KOPT-K1 (cell line): ENCODE results near the gene HIGD1B.

ENCODE experiments used
- H3K27ac ChIP-seq: fragments of 200-600 bp; sonication (generic); 2 replicates; pipeline ENCODE4 v1.5.1; 2016; ENCODE audit warnings: antibody characterized with exemption, mild to moderate bottlenecking, low read depth, low read length; ENCODE audit not compliant: poor library complexity, severe bottlenecking
- H3K36me3 ChIP-seq: fragments of 200-600 bp; sonication (generic); 2 replicates; pipeline ENCODE4 v1.5.1; 2017; ENCODE audit warnings: antibody characterized with exemption, mild to moderate bottlenecking, low read length, moderate library complexity; ENCODE audit not compliant: insufficient read depth
- H3K9me3 ChIP-seq: fragments of 200-600 bp; sonication (generic); 2 replicates; pipeline ENCODE4 v1.5.1; 2017; ENCODE audit warnings: antibody characterized with exemption, low read length, mild to moderate bottlenecking; ENCODE audit not compliant: insufficient read depth, poor library complexity, severe bottlenecking

Gene HIGD1B

GRCh38 chr17:44880062-44880461 is 32.4 kb downstream of the HIGD1B start:
- H3K9me3 ChIP-seq, result no peaks in the 10 kb centered on the region
- no peak overlapping the region for H3K27ac ChIP-seq
- peaks cover 97% of the 10 kb centered on the region for H3K36me3 ChIP-seq

- H3K9me3 ChIP-seq, result no peaks in the 10 kb centered on the region
- peaks cover 100% of the 10 kb centered on the region for H3K36me3 ChIP-seq
Measured at GRCh38 chr17:44881145-44881544, 33.5 kb downstream of the HIGD1B start.

GRCh38 chr17:44884941-44885340 is 37.3 kb downstream of the HIGD1B start:
- Histone ChIP-seq H3K36me3 (peaks cover 80% of the 10 kb centered on the region), H3K9me3 (no peaks in the 10 kb centered on the region)

More at GRCh38 chr17:44881145-44881544, 33.5 kb downstream of the HIGD1B start:
- H3K27ac ChIP-seq, result no peak overlapping the region

GRCh38 chr17:44887016-44887415 is 39.3 kb downstream of the HIGD1B start:
- H3K9me3 ChIP-seq, result no peaks in the 10 kb centered on the region
- peak overlapping the region; percentile 48 for H3K27ac ChIP-seq
- H3K36me3 ChIP-seq, result peaks cover 73% of the 10 kb centered on the region

More at GRCh38 chr17:44884941-44885340, 37.3 kb downstream of the HIGD1B start:
- H3K27ac ChIP-seq, result no peak overlapping the region

GRCh38 chr17:44887971-44888954 is 40.6 kb downstream of the HIGD1B start:
- peaks cover 73% of the 10 kb centered on the region for H3K36me3 ChIP-seq
- no peaks in the 10 kb centered on the region for H3K9me3 ChIP-seq
- H3K27ac ChIP-seq, result peak overlapping the region; percentile 48

- Histone ChIP-seq H3K9me3 (no peaks in the 10 kb centered on the region), H3K27ac (peak overlapping the region; percentile 48), H3K36me3 (peaks cover 73% of the 10 kb centered on the region)
Measured at GRCh38 chr17:44889003-44889402, 41.3 kb downstream of the HIGD1B start.

- Histone ChIP-seq H3K36me3 (peaks cover 69% of the 10 kb centered on the region), H3K9me3 (no peaks in the 10 kb centered on the region), H3K27ac (no peak overlapping the region)
Measured at GRCh38 chr17:44892250-44892649, 44.6 kb downstream of the HIGD1B start.

- Histone ChIP-seq H3K36me3 (peaks cover 62% of the 10 kb centered on the region), H3K9me3 (no peaks in the 10 kb centered on the region), H3K27ac (no peak overlapping the region)
Measured at GRCh38 chr17:44894642-44895041, 47.0 kb downstream of the HIGD1B start.

- H3K27ac ChIP-seq, result peak overlapping the region; percentile 96
- H3K36me3 ChIP-seq, result peaks cover 31% of the 10 kb centered on the region
- H3K9me3 ChIP-seq, result no peaks in the 10 kb centered on the region
Measured at GRCh38 chr17:44898768-44899073, 51.0 kb downstream of the HIGD1B start.

GRCh38 chr17:44899074-44899782 is 51.5 kb downstream of the HIGD1B start, which contains the start of gene EFTUD2:
Gene EFTUD2, minus strand, starts transcription at chr17:44899445. Its CDS starts 4,924 bp downstream, at chr17:44894521.
- Histone ChIP-seq H3K9me3 (no peaks in the 10 kb centered on the region), H3K36me3 (peaks cover 26% of the 10 kb centered on the region), H3K27ac (peak within 1 kb of the TSS; percentile 96)
